HCT116 (cell line): ENCODE measurements around the gene AP5S1. TPM values are rescaled to one million over a fixed set of nuclear protein-coding genes. Genes with fewer than 3 reads are reported as not detected.

Experiments used
- ATAC-seq: fragments of 200-7000 bp; cut with Tn5 transposase; 2 replicates; pipeline ENCODE4 v1.9.1; 2020; ENCODE audit warnings: mild to moderate bottlenecking, moderate library complexity
- BruUV-seq: library from RNA; stranded (reverse); fragments of 400-500 nt; replicated peaks from 2 replicates; lab custom pipeline; 2021; lab: Mats Ljungman, UMichigan
- CTCF ChIA-PET: fragments of 300-600 bp; sonication (Branson Sonifier 250); formaldehyde crosslinking; loops from one replicate; lab custom pipeline; 2021; ENCODE audit warnings: antibody characterized with exemption; lab: Charles Lee
- POLR2A ChIA-PET: fragments of 300-600, 350-600 bp; sonication (Branson Sonifier 250); formaldehyde crosslinking; loops from one replicate; lab custom pipeline; 2021; ENCODE audit warnings: antibody characterized with exemption; lab: Charles Lee
- RAD21 ChIA-PET, 2 experiments: fragments of 300-600 bp; sonication (Branson Sonifier 250); formaldehyde crosslinking; loops; one replicate each; lab custom pipeline; 2023; ENCODE audit warnings: low total read pairs in 2 of 2; ENCODE audit not compliant: uncharacterized antibody in 2 of 2, unreplicated experiment in 2 of 2, low non-redundant PET in 1 of 2; lab: Charles Lee
- DNase-seq: peaks from one replicate; pipeline ENCODE4 v3.0.0-alpha.2; 2010; ENCODE audit warnings: low read depth, low spot score
- H2AFZ ChIP-seq: fragments of 200-600 bp; shearing (Covaris generic), sonication (generic); 2 replicates; pipeline ENCODE4 v1.6.1; 2017; ENCODE audit warnings: low read depth, mixed run types, mixed read lengths, antibody characterized with exemption, low read length; ENCODE audit not compliant: poor library complexity, severe bottlenecking
- H3K27ac ChIP-seq: 2 replicates; pipeline ENCODE4 v1.5.1; 2012; ENCODE audit warnings: low read depth, low read length
- H3K27me3 ChIP-seq: fragments of 200-600 bp; sonication (generic); 2 replicates; pipeline ENCODE4 v1.6.1; 2016; ENCODE audit warnings: mixed run types, low read length, mixed read lengths; ENCODE audit not compliant: insufficient read depth
- H3K36me3 ChIP-seq, 2 experiments: fragments of 200-500 bp in 1 of 2; fragments of 200-600 bp in 1 of 2; sonication (Bioruptor generic) in 1 of 2; sonication (generic) in 1 of 2; 2 replicates each; pipeline versions ENCODE4 v1.5.1 to v1.6.1; 2014 to 2016; ENCODE audit warnings: low read length in 2 of 2, inconsistent platforms in 1 of 2, mixed read lengths in 1 of 2, mixed run types in 1 of 2; ENCODE audit not compliant: insufficient read depth in 2 of 2, control insufficient read depth in 1 of 2
- H3K4me1 ChIP-seq, 2 experiments: fragments of 200-600 bp in 1 of 2; sonication (generic) in 1 of 2; 2 replicates each; pipeline versions ENCODE4 v1.5.1 to v1.6.1; 2012 to 2017; ENCODE audit warnings: low read length in 2 of 2, inconsistent platforms in 1 of 2, mild to moderate bottlenecking in 1 of 2, mixed read lengths in 1 of 2, mixed run types in 1 of 2, moderate library complexity in 1 of 2; ENCODE audit not compliant: insufficient read depth in 2 of 2, control insufficient read depth in 1 of 2
- H3K4me2 ChIP-seq: fragments of 200-600 bp; sonication (generic); 2 replicates; pipeline ENCODE4 v1.6.1; 2017; ENCODE audit warnings: mixed run types, low read length, mixed read lengths
- H3K4me3 ChIP-seq, 2 experiments: fragments of 200-600 bp in 1 of 2; sonication (generic) in 1 of 2; replicated peaks in 1 of 2; 2 replicates each; pipeline ENCODE4 v1.5.1; 2011 to 2016; ENCODE audit warnings: low read length in 2 of 2, control low read depth in 1 of 2, low read depth in 1 of 2, mild to moderate bottlenecking in 1 of 2, mixed read lengths in 1 of 2, mixed run types in 1 of 2
- H3K79me2 ChIP-seq: fragments of 200-600 bp; sonication (generic); 2 replicates; pipeline ENCODE4 v1.6.1; 2017; ENCODE audit warnings: mild to moderate bottlenecking, mixed run types, low read length, moderate library complexity, mixed read lengths; ENCODE audit not compliant: insufficient read depth
- H3K9ac ChIP-seq: fragments of 200-600 bp; sonication (generic); 2 replicates; pipeline ENCODE4 v1.6.1; 2016; ENCODE audit warnings: low read length, mixed read lengths
- H3K9me2 ChIP-seq: fragments of 200-600 bp; sonication (generic), shearing (Covaris generic); 2 replicates; pipeline ENCODE4 v1.6.1; 2017; ENCODE audit warnings: mixed run types, mild to moderate bottlenecking, moderate library complexity; ENCODE audit not compliant: insufficient read depth
- H3K9me3 ChIP-seq, 2 experiments: fragments of 200-500 bp in 1 of 2; fragments of 200-600 bp in 1 of 2; sonication (Bioruptor generic) in 1 of 2; sonication (generic) in 1 of 2; 2 replicates each; pipeline ENCODE4 v1.6.1; 2014 to 2017; ENCODE audit warnings: low read length in 2 of 2, mixed read lengths in 2 of 2, inconsistent platforms in 1 of 2, low read depth in 1 of 2, mild to moderate bottlenecking in 1 of 2, mixed run types in 1 of 2, moderate library complexity in 1 of 2; ENCODE audit not compliant: control insufficient read depth in 1 of 2, insufficient read depth in 1 of 2
- H4K20me1 ChIP-seq: fragments of 200-600 bp; sonication (generic), shearing (Covaris generic); 2 replicates; pipeline ENCODE4 v1.6.1; 2017; ENCODE audit warnings: mixed run types, mild to moderate bottlenecking, moderate library complexity; ENCODE audit not compliant: insufficient read depth
- CBX3 ChIP-seq: IDR thresholded peaks from 2 replicates; pipeline ENCODE4 v1.6.1; 2012; ENCODE audit warnings: low read depth
- CEBPB ChIP-seq: IDR thresholded peaks from 2 replicates; pipeline ENCODE4 v1.6.1; 2012; ENCODE audit warnings: low read depth
- EGR1 ChIP-seq: IDR thresholded peaks from 2 replicates; pipeline ENCODE4 v1.6.1; 2012; ENCODE audit warnings: low read depth
- ELF1 ChIP-seq: IDR thresholded peaks from 2 replicates; pipeline ENCODE4 v1.6.1; 2012; ENCODE audit warnings: low read depth, borderline replicate concordance
- EZH2 ChIP-seq: fragments of 200-600 bp; sonication (generic); IDR thresholded peaks from 2 replicates; pipeline ENCODE4 v1.6.1; 2017; ENCODE audit warnings: antibody characterized with exemption, mixed run types
- EZH2phosphoT487 ChIP-seq: fragments of 200-600 bp; IDR thresholded peaks from 2 replicates; pipeline ENCODE4 v1.6.1; 2018; ENCODE audit warnings: antibody characterized with exemption, borderline replicate concordance
- FOSL1 ChIP-seq: IDR thresholded peaks from 2 replicates; pipeline ENCODE4 v1.6.1; 2012; ENCODE audit warnings: low read depth
- JUND ChIP-seq: IDR thresholded peaks from 2 replicates; pipeline ENCODE4 v1.6.1; 2012
- POLR2A ChIP-seq: IDR thresholded peaks from 2 replicates; pipeline ENCODE4 v1.7.0; 2011; ENCODE audit warnings: borderline replicate concordance; ENCODE audit not compliant: insufficient read depth, insufficient read length; ENCODE audit errors: extremely low read depth
- POLR2AphosphoS5 ChIP-seq: IDR thresholded peaks from 2 replicates; pipeline ENCODE4 v1.6.1; 2011; ENCODE audit warnings: mild to moderate bottlenecking, low read depth, low read length, moderate library complexity
- RAD21 ChIP-seq: IDR thresholded peaks from 2 replicates; pipeline ENCODE4 v1.6.1; 2012; ENCODE audit warnings: low read depth, mild to moderate bottlenecking
- SRF ChIP-seq: IDR thresholded peaks from 2 replicates; pipeline ENCODE4 v1.6.1; 2012; ENCODE audit warnings: low read depth
- TCF7L2 ChIP-seq: IDR thresholded peaks from 2 replicates; pipeline ENCODE4 v1.7.0; 2011; ENCODE audit warnings: borderline replicate concordance, inconsistent platforms; ENCODE audit not compliant: insufficient read depth, insufficient read length; ENCODE audit errors: extremely low read depth
- YY1 ChIP-seq: IDR thresholded peaks from 2 replicates; pipeline ENCODE4 v1.6.1; 2011; ENCODE audit warnings: low read length, low read depth, moderate library complexity, mild to moderate bottlenecking; ENCODE audit not compliant: insufficient replicate concordance; ENCODE audit errors: extremely low read depth
- ZNF274 ChIP-seq: fragments of 200-500 bp; sonication (Bioruptor generic); IDR thresholded peaks from 2 replicates; pipeline ENCODE4 v1.6.1; 2014; ENCODE audit warnings: mild to moderate bottlenecking, low read depth, low read length, inconsistent platforms
- intact Hi-C: fragments of 100-400 bp; cut with micrococcal nuclease; formaldehyde crosslinking; loops from 2 replicates; pipeline ENCODE4 v1.10.0; 2022
- total RNA-seq: library from RNA; stranded (reverse); gene quantifications from one replicate; pipeline ENCODE4 v1.2.1, GENCODE V29; 2021; ENCODE audit not compliant: unreplicated experiment
- TF ChIP-seq, protein P1 (sequence below): IDR thresholded peaks from 2 replicates; pipeline ENCODE4 v1.6.1; 2012
- TF ChIP-seq, protein P2 (sequence below): IDR thresholded peaks from 2 replicates; pipeline ENCODE4 v1.6.1; 2012

Gene AP5S1
- total RNA-seq, 1 experiment from 2014 or later, result 12.1 TPM

DNA sequence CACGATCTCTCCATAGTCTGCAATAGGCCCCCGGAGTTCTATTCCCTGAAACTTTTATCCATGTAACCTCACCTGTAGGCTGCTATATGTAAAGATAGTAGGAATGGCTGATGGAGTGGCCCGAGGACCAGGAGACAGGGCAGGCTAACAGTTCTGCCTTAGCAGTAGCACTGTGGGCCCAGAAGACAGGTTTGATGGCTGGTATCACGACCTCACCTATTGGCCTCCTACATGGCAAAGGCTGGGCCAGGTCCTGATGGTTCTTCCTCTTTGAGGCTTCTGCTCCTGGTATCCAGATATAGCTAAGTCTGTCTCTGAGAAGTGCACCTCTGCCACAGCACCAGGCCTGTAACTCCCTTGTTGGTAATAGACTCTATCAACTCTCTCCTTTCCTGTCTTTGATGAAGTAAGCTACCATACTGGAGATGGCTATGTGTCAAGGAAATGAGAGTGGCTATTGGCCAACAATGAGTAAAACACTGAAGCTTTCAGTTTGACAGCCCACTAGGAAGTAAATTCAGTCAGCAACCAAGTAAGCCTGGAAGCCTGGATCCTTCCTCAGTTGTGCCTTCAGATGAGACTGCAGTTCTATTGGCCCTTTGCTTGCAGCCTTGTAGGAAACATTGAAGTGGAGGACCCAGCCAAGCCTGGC lies 44.8 kb upstream of the AP5S1 start:
- intact Hi-C loops, result no loop called here
- POLR2A ChIA-PET, result no interaction called here
- RAD21 ChIA-PET, result no interaction called here
- no peak for ATAC-seq
- H3K4me1 ChIP-seq, result peaks cover 0 to under 1% of the 10 kb centered on the region in 2 experiments; a peak in 1 of 4 replicates
- DNase-seq, result no peak
- CTCF ChIA-PET, result no interaction called here
- no peaks in the 10 kb centered on the region for H3K27me3 ChIP-seq
- no TSS peak for BruUV-seq
- no peaks in the 10 kb centered on the region for H3K79me2 ChIP-seq
- H3K27ac ChIP-seq, result no peak overlapping the region
- no peak overlapping the region for H3K4me3 ChIP-seq
- H3K9me2 ChIP-seq, result no peaks in the 10 kb centered on the region
- TF ChIP-seq SRF (no peak), POLR2AphosphoS5 (no peak), JUND (no peak), TCF7L2 (no peak), EZH2phosphoT487 (no peak), CEBPB (no peak), POLR2A (no peak), CBX3 (no peak), ZNF274 (no peak), FOSL1 (no peak), EGR1 (no peak)
- TF ChIP-seq, protein P1, sequence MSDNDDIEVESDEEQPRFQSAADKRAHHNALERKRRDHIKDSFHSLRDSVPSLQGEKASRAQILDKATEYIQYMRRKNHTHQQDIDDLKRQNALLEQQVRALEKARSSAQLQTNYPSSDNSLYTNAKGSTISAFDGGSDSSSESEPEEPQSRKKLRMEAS, result no peak
- H3K9me3 ChIP-seq, result peaks cover 0 to 4% of the 10 kb centered on the region in 2 experiments; a peak in 1 of 4 replicates
- H3K36me3 ChIP-seq, result no peaks in the 10 kb centered on the region
- no peak overlapping the region for H3K9ac ChIP-seq
- H3K4me2 ChIP-seq, result no peak overlapping the region
- H2AFZ ChIP-seq, result no peak overlapping the region
- no peaks in the 10 kb centered on the region for H4K20me1 ChIP-seq

DNA sequence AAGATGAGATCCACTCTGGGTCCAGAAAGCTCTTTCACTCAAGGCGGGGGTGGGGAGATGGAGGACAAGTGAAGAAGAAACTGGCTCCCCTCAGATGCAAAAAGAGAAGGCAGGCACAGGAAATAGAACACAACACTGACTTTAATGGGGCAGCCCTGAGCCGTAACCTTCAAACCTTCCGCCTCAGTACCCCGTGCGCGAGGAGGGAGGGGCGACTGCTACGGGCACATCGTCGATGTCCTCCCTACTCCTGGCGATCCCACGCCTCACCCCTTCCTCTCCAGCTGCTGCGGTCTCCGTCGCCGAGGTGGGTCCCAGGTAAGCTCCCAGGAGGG lies 43.0 kb upstream of the AP5S1 start:
- POLR2A ChIA-PET, result no interaction called here
- CTCF ChIA-PET, result interaction anchor here (0.8 kb wide), 1 partner anchor 41 kb away, joined by 3 read pairs; no protein-coding TSS in a partner anchor
- Histone ChIP-seq H3K36me3 (no peaks in the 10 kb centered on the region), H4K20me1 (no peaks in the 10 kb centered on the region), H3K4me1 (peaks cover 0 to 7% of the 10 kb centered on the region in 2 experiments; a peak in 3 of 4 replicates), H3K9me2 (no peaks in the 10 kb centered on the region), H3K9ac (no peak overlapping the region), H3K27ac (no peak overlapping the region), H3K4me3 (no peak overlapping the region), H3K27me3 (no peaks in the 10 kb centered on the region), H3K79me2 (no peaks in the 10 kb centered on the region), H3K9me3 (peaks cover 0 to 4% of the 10 kb centered on the region in 2 experiments; a peak in 1 of 4 replicates), H3K4me2 (no peak overlapping the region), H2AFZ (no peak overlapping the region)
- no peak for DNase-seq
- no peak for ATAC-seq
- RAD21 ChIA-PET, result no interaction called here
- intact Hi-C loops, result no loop called here
- TF ChIP-seq POLR2AphosphoS5 (no peak), RAD21 (no peak), YY1 (no peak), EZH2 (no peak), EGR1 (no peak), ELF1 (no peak), TCF7L2 (no peak), JUND (no peak)
- TF ChIP-seq, protein P2, sequence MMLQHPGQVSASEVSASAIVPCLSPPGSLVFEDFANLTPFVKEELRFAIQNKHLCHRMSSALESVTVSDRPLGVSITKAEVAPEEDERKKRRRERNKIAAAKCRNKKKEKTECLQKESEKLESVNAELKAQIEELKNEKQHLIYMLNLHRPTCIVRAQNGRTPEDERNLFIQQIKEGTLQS, result no peak
- no TSS peak for BruUV-seq
